Rectal smooth muscle tissue (tissue), 1 donor: ENCODE results near the gene MRM1.

ENCODE experiments used
- H3K27ac ChIP-seq: one replicate; pipeline ENCODE4 v1.7.0; 2013; ENCODE audit warnings: low read depth, low read length, inconsistent platforms
- H3K27me3 ChIP-seq: one replicate; pipeline ENCODE4 v1.7.0; 2013; ENCODE audit warnings: low read length; ENCODE audit not compliant: control insufficient read depth, insufficient read depth
- H3K36me3 ChIP-seq: one replicate; pipeline ENCODE4 v1.7.0; 2013; ENCODE audit warnings: low read length; ENCODE audit not compliant: control insufficient read depth, insufficient read depth
- H3K4me1 ChIP-seq: one replicate; pipeline ENCODE4 v1.7.0; 2013; ENCODE audit warnings: low read length; ENCODE audit not compliant: control insufficient read depth, insufficient read depth
- H3K4me3 ChIP-seq: one replicate; pipeline ENCODE4 v1.7.0; 2013; ENCODE audit warnings: low read length
- H3K9ac ChIP-seq: one replicate; pipeline ENCODE4 v1.7.0; 2013; ENCODE audit warnings: low read length

The MRM1 gene

GRCh38 chr17:36601303-36602029 lies at the start of gene MRM1:
MRM1 (plus strand) TSS chr17:36601583; CDS start chr17:36601811, 228 bp downstream.
- peak within 1 kb of the TSS; percentile 96 for H3K4me3 ChIP-seq
- peak within 1 kb of the TSS; percentile 78 for H3K27ac ChIP-seq
- H3K9ac ChIP-seq, result peak within 1 kb of the TSS; percentile 78
- no peaks in the 10 kb centered on the region for H3K36me3 ChIP-seq
- H3K27me3 ChIP-seq, result no peaks in the 10 kb centered on the region
- H3K4me1 ChIP-seq, result peaks cover 5% of the 10 kb centered on the region

- H3K36me3 ChIP-seq, result peaks cover 7% of the 10 kb centered on the region
- no peaks in the 10 kb centered on the region for H3K27me3 ChIP-seq
- H3K4me1 ChIP-seq, result no peaks in the 10 kb centered on the region
- no peak overlapping the region for H3K9ac ChIP-seq
- H3K4me3 ChIP-seq, result no peak overlapping the region
- H3K27ac ChIP-seq, result no peak overlapping the region
These were observed 47.9 kb upstream of the MRM1 start for GRCh38 chr17:36553459-36553858.

- peaks cover 11% of the 10 kb centered on the region for H3K36me3 ChIP-seq
- H3K4me1 ChIP-seq, result no peaks in the 10 kb centered on the region
- no peak overlapping the region for H3K9ac ChIP-seq
- no peak overlapping the region for H3K4me3 ChIP-seq
- no peak overlapping the region for H3K27ac ChIP-seq
- no peaks in the 10 kb centered on the region for H3K27me3 ChIP-seq
These were observed 35.3 kb upstream of the MRM1 start for GRCh38 chr17:36566081-36566480.

GRCh38 chr17:36575028-36575427 lies 26.4 kb upstream of the MRM1 start:
- Histone ChIP-seq H3K27ac (no peak overlapping the region), H3K27me3 (no peaks in the 10 kb centered on the region), H3K9ac (no peak overlapping the region), H3K4me1 (no peaks in the 10 kb centered on the region), H3K36me3 (peaks cover 22% of the 10 kb centered on the region), H3K4me3 (no peak overlapping the region)

GRCh38 chr17:36576793-36577192 lies 24.6 kb upstream of the MRM1 start:
- Histone ChIP-seq H3K27me3 (no peaks in the 10 kb centered on the region), H3K36me3 (peaks cover 22% of the 10 kb centered on the region), H3K27ac (no peak overlapping the region), H3K4me3 (no peak overlapping the region), H3K9ac (no peak overlapping the region), H3K4me1 (no peaks in the 10 kb centered on the region)

- H3K4me1 ChIP-seq, result no peaks in the 10 kb centered on the region
- H3K27me3 ChIP-seq, result no peaks in the 10 kb centered on the region
- peaks cover 22% of the 10 kb centered on the region for H3K36me3 ChIP-seq
- H3K27ac ChIP-seq, result no peak overlapping the region
- no peak overlapping the region for H3K9ac ChIP-seq
- H3K4me3 ChIP-seq, result no peak overlapping the region
These were observed 22.7 kb upstream of the MRM1 start for GRCh38 chr17:36578671-36579070.

- peaks cover 27% of the 10 kb centered on the region for H3K36me3 ChIP-seq
These were observed 17.6 kb upstream of the MRM1 start for GRCh38 chr17:36583787-36584186.

GRCh38 chr17:36586138-36586537 lies 15.2 kb upstream of the MRM1 start:
- H3K36me3 ChIP-seq, result peaks cover 20% of the 10 kb centered on the region
- no peak overlapping the region for H3K4me3 ChIP-seq
- no peak overlapping the region for H3K27ac ChIP-seq
- no peaks in the 10 kb centered on the region for H3K4me1 ChIP-seq
- no peak overlapping the region for H3K9ac ChIP-seq
- H3K27me3 ChIP-seq, result no peaks in the 10 kb centered on the region

More at GRCh38 chr17:36583787-36584186, 17.6 kb upstream of the MRM1 start:
- Histone ChIP-seq H3K27ac (no peak overlapping the region), H3K4me1 (no peaks in the 10 kb centered on the region), H3K9ac (no peak overlapping the region), H3K27me3 (no peaks in the 10 kb centered on the region), H3K4me3 (no peak overlapping the region)

- Histone ChIP-seq H3K9ac (no peak overlapping the region), H3K4me1 (peaks cover 6% of the 10 kb centered on the region), H3K4me3 (no peak overlapping the region), H3K36me3 (peaks cover 15% of the 10 kb centered on the region), H3K27me3 (no peaks in the 10 kb centered on the region), H3K27ac (no peak overlapping the region)
These were observed 11.3 kb upstream of the MRM1 start for GRCh38 chr17:36590082-36590481.

- peak within 1 kb of the TSS; percentile 49 for H3K27ac ChIP-seq
- H3K27me3 ChIP-seq, result no peaks in the 10 kb centered on the region
- peak within 1 kb of the TSS; percentile 56 for H3K9ac ChIP-seq
- peak within 1 kb of the TSS; percentile 87 for H3K4me3 ChIP-seq
- H3K4me1 ChIP-seq, result peaks cover 6% of the 10 kb centered on the region
- peaks cover 10% of the 10 kb centered on the region for H3K36me3 ChIP-seq
These were observed 9.7 kb upstream of the MRM1 start, which contains the start of gene DHRS11 for GRCh38 chr17:36591434-36592315. DHRS11 (plus strand) TSS chr17:36591879; CDS start chr17:36592010, 131 bp downstream.

GRCh38 chr17:36592316-36592715 lies 9.1 kb upstream of the MRM1 start:
- H3K4me1 ChIP-seq, result peaks cover 6% of the 10 kb centered on the region
- peak overlapping the region; percentile 87 for H3K4me3 ChIP-seq
- H3K9ac ChIP-seq, result no peak overlapping the region
- H3K27ac ChIP-seq, result peak overlapping the region; percentile 49
- peaks cover 6% of the 10 kb centered on the region for H3K36me3 ChIP-seq
- H3K27me3 ChIP-seq, result no peaks in the 10 kb centered on the region

- Histone ChIP-seq H3K4me1 (peaks cover 6% of the 10 kb centered on the region), H3K27ac (no peak overlapping the region), H3K9ac (no peak overlapping the region), H3K27me3 (no peaks in the 10 kb centered on the region), H3K4me3 (peak overlapping the region; percentile 87), H3K36me3 (peaks cover 2% of the 10 kb centered on the region)
These were observed 8.6 kb upstream of the MRM1 start for GRCh38 chr17:36592716-36593321.
